HG02759 (cell line): ENCODE data around the gene IL1F10.

Experiments
- ATAC-seq: cut with Tn5 transposase; IDR thresholded peaks from one replicate; pipeline ENCODE4 v1.9.1; 2021; ENCODE audit warnings: mild to moderate bottlenecking, moderate library complexity; ENCODE audit not compliant: unreplicated experiment

IL1F10 gene

GRCh38 chr2:113111823-113112287, 44.1 kb downstream of the IL1F10 start:
- ATAC-seq, result no peak

GRCh38 chr2:113112441-113112840, 44.7 kb downstream of the IL1F10 start:
- no peak for ATAC-seq

- ATAC-seq, result no peak
Observed at GRCh38 chr2:113112871-113113270, 45.1 kb downstream of the IL1F10 start.

GRCh38 chr2:113113807-113114206, 46.0 kb downstream of the IL1F10 start:
- ATAC-seq, result no peak

DNA sequence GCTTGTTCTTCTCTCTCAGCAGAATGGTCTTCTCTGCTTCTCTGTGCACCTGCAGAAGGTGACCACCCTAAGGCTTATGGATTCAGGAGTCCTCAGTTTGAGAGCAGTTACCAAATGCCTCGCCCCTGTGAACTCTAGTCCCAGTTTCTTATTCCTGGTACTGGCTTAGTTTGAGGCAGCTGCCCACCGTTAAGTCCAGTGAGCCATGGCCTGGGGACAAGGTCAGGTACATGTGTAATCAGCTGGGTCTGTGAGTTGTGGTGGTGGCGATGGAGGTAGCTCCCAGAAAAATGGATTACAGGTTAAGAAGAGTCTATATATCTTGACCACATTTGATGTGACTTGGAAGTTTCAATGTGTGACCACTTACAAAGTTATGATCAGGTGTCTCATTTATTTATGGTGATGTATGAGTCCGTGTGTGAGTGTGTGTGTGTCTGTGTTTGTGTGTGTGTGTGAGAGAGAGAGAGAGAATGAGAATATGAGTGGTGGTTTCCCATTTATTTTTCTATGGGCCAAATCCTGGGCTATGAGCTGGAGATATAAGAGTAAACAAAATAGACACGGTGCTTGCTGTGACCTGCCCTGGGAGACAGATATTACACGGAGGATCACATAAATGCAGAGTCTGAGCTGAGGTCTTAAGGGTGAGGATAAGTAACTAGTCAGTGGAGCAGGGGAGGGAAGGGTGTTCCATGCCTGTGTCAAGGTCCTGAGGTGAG, 46.6 kb downstream of the IL1F10 start:
- no peak for ATAC-seq

DNA sequence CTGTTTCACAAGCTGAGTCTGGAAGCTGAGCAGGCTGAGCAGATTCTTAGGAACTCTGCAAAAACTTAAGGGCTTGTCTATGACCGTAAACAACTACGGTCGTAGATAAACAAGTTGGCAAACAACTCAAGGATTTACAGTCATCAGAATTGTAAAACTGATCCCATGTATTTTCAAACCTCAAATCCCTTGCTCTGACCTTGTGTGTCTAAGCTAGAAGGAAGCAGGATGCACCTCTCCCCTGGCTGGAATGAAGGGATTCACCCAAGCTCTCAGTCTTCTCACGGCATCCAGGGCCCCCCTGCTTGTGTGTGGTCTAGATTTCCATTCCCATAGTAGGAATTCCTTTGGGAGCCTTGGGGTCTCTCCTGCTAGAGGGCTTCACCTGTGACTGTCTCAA, 47.2 kb downstream of the IL1F10 start:
- no peak for ATAC-seq

DNA sequence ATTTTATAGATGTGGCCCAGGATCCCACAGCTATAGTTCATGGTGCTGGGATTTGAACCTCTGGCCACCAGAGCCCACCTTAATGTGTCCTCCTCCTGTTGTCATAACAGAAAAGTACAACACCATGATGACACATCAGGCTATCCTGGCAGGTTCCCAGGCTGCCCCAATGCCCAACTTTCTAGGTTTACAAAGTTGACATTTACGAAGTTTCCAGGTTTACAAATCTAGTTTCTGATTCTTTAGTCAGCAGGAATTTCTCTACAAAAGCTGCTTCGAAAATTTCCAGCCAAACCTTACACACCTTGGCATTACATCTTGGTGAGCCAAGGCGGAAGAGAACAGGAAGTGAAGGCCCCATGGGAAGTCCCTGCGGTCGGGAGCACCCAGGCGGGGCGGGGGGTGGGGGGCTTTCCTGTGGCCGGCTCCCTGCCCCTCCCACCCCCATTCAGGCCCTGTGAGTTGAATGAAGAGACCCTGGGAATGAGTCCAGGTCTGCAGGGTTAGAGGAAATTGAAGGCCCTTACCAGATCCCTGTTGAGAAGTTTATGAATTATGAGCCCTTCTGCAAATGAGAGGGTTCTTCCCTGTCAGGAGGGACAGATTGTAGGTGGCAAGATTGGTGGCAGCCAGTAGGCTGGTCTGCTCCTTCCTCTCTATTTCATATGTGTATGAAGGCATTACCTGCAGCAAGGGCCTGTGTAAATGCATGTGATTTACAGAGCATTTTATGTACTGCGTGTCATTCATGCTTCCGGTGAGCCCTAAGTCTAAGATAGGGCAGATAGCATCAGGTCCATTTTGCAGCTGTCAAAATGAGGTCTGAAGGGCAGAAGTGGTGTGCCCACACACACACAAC, 48.6 kb downstream of the IL1F10 start:
- ATAC-seq, result peak; percentile 62

DNA sequence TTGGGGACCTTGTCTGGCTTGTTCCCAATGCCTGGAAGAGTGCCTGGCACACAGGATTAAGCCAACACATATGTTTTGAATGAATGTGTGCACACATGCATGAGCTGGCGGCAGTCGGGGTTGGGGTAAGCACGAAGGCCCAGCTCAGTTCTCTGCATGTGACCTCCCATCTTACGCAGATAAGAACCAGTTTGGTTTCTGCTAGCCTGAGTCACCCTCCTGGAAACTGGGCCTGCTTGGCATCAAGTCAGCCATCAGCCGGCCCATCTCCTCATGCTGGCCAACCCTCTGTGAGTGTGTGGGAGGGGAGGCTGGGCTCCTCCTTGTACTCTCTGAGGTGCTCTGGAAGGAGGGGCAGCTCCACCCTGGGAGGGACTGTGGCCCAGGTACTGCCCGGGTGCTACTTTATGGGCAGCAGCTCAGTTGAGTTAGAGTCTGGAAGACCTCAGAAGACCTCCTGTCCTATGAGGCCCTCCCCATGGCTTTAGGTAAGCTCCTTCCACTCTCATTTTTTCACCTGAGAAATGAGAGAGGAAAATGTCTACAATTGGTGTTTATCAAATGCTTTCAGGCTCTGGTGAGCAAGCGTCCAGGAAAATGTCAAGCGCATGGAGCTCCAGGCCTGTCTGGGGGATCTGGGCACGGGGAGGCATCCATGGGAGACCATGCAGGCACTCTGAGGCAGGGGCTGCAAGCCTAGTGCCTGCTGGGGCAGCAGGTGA, 49.9 kb downstream of the IL1F10 start:
- ATAC-seq, result no peak

DNA sequence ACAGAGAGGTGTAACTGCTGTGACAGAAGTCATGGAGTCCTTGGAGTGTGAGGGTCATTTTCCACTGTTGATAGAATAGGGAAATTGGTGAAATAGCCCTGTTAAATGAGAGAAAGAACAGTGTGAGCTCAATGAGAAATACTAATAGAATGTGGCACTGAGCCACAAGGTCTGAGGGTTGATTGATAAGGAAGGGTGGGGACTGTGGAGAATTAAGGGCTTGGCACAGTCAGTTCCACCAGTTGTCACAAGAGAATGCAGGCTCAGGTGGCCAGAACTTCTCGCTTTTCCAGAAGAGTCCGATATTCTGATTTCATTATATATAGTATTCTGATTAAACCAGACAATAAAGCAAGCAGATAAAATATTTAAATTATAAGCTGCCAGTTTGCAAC, 50.5 kb downstream of the IL1F10 start:
- no peak for ATAC-seq

DNA sequence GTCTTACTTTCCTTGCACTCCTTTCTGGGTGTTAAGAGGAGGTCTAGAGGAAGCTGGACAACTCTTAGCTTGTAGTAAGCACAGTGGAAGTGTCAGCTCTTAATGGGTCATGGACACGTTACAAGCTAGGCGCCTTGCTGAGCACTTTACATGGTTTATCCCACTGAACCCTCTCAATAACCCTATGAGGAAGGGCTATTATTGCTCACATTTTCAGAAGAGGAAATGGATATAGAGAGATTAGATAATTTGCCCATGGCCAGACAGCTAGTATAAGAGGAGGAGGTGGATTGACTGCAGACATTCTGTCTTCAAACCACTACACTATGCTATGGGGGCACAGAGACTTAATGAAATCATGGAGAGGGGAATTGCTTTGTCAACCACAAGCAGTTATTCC, 51.3 kb downstream of the IL1F10 start:
- no peak for ATAC-seq

DNA sequence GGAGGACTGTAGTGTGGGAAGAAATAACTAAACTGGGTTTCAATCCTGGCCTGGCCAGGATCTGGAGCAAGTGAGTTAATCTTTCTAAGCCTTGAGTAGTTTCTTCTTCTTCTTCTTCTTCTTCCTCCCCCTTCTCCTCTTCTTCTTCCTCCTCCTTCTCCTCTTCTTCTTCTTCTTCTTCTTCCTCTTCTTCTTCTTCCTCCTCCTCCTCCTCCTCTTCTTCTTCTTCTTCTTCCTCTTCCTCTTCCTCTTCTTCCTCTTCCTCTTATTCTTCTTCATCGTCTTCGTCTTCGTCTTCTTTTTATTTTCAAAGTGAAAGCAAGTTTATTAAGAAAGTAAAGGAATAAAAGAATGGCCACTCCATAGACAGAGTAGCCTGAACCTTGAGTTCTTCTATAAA, 53.1 kb downstream of the IL1F10 start:
- no peak for ATAC-seq

GRCh38 chr2:113122364-113122763, 54.6 kb downstream of the IL1F10 start:
- no peak for ATAC-seq

DNA sequence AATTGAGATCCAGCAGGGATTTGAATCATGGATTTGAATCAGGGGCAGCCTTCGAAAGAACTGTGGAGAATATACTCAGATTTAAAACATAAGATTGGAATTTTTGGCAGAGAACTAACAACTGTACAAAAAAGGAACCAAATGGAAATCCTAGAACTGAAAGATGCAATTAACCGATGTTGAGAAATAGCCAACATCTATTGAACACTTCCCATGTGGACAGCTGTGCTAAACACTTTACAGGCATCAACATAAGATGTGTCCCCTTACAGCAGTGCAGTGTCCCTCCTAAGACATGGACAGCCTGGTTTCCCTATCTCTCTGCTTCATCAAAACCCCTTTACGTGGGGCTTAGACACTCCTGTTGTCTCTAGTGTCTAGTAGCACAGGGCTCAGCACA, 56.0 kb downstream of the IL1F10 start:
- no peak for ATAC-seq

GRCh38 chr2:113124181-113124961, 56.6 kb downstream of the IL1F10 start:
- peak; percentile 56 for ATAC-seq
